Hematopoietic multipotent progenitor cell treated with erythropoietin and hydrocortisone succinate and interleukin-3 and kit ligand, for 6 days (in vitro differentiated cells): Measurements from ENCODE around the gene SURF4.
A peak's percentile ranks its signal among the peaks of the same experiment; 100 is the strongest.
"Not testable (repeated sequence)": the region's sequence is repeated elsewhere in the genome, so short reads cannot be mapped to it uniquely, and the experiment has no call there.

Experiments
- DNase-seq: peaks from one replicate; pipeline ENCODE4 v3.0.0-alpha.2; 2015

The SURF4 gene

DNA sequence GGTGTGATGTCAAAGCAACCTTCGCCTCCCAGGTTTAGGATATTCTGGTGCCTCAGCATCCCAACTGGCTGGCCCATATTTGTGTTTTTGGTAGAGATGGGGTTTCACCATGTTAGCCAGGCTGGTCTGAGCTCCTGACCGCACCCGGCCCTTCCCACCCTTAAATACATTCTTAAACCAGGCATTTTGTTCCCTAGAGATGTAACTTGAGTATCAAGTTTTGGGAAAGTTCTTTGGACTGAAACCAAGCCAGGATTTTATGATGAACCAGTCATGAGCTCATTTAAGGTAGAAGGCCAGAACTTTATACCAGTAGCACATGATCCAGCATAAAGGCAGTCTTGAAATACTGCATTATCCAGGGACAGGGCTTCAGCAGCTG is 24.3 kb downstream of the SURF4 start:
- DNase-seq = no peak

DNA sequence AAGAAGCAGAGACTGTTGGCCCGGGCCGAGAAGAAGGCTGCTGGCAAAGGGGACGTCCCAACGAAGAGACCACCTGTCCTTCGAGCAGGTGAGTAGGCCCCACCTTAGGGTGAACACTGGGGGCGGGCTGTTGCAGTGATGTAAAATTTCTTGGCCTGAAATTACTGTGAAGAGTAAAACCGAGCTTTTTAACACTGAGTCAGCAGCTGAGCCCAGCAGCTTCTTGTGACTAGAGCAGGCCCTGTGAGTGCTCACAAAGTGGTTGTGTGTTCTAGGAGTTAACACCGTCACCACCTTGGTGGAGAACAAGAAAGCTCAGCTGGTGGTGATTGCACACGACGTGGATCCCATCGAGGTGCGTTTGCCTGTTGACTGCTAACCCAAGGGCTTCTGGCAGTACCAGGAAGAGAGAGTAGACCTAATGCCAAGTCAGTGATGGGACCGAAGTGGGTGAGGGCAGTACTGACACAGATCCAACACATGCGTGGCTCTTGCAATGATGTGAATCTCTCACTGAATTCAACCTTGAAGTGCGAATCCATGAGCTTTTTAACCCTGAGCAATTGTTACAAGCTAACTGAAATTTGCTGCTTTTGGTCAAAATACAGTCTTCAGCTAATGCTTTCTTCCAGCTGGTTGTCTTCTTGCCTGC is 25.8 kb downstream of the SURF4 start:
- DNase-seq = no peak

DNA sequence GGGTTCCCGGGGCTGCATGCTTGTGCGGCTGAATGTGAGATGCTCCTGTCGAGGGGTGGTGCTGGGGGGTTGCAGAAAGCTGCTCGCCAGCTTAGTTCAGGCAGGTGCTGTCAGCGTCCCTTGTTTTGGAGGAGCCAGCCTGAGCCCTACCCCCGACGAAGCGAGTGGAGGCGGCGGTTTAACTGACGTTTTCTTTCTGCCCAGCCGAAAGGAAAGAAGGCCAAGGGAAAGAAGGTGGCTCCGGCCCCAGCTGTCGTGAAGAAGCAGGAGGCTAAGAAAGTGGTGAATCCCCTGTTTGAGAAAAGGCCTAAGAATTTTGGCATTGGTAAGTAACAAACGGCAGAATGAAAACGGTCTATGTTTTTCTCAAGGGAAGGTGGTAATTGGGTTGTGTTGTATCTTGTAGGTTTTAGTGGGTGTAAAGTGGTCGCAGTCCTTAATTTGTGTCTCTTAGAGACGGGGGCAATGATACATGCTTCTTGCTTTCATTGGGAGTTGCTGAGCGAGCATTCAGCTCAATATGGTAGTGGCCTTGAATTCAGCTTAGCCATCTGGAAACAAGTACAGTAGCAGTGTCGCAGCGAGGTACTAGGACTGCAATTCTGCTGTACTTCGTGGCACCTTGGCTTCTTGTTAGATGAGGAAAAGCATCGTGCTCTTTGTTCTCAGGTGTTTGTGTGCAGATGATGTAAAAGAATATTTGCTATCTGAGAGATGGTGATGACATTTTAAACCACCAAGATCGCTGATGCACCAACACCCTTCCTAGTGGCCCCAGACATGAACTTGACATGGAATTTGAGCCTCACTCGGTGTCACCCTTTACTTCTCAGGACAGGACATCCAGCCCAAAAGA is 26.9 kb downstream of the SURF4 start:
- DNase-seq = no peak

DNA sequence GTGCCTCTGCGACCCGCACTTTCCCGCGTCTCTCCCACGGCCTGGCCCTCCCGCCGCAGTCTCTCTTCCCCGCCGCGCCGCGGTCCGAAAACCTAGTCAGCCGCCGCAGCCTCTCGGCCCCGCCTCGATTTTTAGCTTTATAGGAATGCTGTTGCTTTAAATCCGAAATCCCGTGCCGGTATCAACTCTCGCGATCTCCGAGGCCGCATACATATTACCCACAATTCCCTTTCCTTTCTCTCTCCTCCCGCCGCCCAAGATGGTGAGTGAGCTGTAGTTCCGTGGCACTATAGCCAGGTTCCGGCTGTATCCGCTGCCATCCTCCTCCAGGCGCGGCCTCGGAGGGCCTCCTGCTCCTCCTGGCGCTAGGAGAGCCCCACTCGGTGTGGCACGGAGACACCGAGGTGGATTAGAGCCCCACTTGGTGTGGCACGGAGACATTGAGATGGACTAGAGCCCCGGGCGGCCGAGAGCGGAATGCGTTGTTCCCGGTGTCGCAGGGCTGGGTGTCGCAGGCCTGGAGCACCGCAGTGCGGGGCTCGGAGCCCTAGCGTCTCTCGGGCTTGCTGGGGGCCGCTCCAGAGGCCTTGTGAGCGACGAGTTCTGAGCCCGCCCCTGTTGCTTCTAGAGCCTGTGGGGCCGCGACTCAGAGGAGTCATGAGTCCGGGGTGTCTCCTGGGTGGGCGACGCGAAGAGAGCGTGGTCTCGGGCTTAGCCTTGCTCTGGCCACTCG is 27.7 kb downstream of the SURF4 start, which contains the start of the genes MED22 and RPL7A:
Gene MED22 (minus strand): TSS at position 147 of the 733 bp plus-strand sequence. CDS start 1,469 bp downstream, outside the sequence.
Gene RPL7A (plus strand): TSS at position 234 of the 733 bp plus-strand sequence. CDS start 26 bp downstream, at position 260.
- DNase-seq = peak; percentile 98

- DNase-seq = peak; percentile 58
These were observed 28.3 kb downstream of the SURF4 start for GRCh38 chr9:133347515-133347984.

DNA sequence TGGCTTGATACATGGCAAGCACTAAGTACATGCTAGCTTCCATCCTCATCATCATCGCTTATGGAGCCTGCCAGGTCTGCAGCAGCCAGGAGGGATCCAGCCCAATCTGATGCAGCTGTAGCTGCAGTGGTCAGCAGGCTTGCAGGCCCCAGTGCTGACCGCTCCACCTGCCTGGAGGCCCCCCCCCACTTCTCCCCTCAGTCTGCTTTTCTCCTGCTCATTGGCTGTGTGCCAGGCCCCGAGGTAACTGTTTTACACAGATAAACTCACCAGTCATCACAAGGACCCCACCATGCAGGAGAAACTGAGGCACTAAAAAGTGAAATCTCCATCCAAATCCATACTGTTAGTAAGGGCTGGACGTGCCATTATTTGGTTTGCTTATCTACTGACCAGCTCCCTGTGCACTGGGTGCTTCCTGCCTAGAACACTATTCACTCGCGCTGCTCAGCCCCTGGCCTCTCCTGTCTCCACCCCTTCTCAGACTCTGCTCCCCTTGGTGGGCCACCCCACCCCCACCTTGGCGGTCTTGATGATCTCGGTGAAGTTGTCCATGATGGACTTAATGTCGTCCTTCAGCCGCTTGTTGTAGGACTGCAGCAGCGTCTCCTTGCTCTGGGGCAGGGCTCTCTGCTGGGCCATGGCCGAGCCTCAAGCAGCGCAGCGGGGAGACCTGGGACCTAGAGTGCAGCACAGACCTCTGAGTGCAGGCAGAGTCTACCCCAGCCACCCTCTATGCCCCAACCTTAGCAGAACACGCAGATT is 29.7 kb downstream of the SURF4 start:
- DNase-seq = no peak

- DNase-seq = no peak
These were observed 30.3 kb downstream of the SURF4 start for GRCh38 chr9:133345596-133345995.

DNA sequence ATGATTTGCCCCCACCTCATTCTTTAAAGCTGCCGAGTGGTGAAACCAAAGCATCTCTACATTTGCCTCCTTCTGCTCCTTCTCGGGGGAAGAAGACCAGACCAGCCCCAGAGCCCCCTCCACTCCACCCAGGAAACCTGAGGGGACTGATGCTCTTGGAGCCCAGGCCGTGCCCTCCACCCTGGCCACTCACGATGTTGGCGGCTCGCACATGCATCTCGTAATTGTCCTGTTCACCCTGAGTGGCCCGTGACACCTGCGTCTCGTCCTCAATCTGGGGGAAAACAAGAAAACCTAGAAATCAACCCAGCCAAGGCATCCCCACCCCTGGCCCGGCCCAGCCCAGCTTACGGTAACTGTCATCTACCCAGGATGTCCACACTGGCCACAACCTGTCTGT is 30.9 kb downstream of the SURF4 start:
- no peak for DNase-seq

DNA sequence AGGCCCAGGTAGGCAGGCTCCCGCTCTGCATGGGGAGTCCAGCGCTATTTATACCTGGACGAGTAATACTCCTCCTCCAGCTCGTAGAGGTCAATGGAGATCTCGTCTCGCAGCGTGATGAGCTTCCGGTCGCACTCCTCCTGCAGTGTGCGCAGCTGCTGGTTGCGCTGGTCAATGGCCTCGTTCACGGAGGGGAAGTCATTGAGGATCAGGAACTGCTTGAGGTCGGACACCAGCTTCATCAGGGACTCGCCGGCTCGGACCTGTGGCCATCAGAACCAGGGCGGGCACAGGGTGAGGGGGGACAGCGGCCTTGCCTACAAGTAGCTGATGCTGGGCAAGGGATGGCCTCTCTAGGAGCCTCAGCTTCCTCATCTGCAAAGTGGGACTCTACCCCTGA is 31.8 kb downstream of the SURF4 start:
- no peak for DNase-seq

- peak; percentile 45 for DNase-seq
These were observed 33.3 kb downstream of the SURF4 start for GRCh38 chr9:133342570-133342969.

DNA sequence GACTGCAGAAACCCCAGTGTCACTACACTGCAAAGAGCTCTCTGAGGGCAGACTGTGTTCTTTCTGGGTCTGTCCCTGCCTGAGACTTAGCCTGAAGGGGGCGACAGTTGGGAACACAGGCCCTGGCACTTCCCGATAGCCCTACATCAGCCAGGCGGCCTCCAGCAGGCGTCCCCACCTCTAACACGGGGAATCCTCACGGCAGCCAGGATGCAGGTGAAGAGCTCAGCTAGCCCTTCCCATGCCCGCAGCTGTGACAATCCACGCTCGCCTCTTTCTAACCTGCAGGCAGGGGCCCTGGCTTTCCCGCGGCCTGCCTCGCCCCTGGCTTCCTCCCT is 33.8 kb downstream of the SURF4 start:
- DNase-seq = no peak

GRCh38 chr9:133341369-133342068 is 34.3 kb downstream of the SURF4 start:
- DNase-seq = peak; percentile 79

- DNase-seq = no peak
These were observed 34.9 kb downstream of the SURF4 start for GRCh38 chr9:133340916-133341315.

DNA sequence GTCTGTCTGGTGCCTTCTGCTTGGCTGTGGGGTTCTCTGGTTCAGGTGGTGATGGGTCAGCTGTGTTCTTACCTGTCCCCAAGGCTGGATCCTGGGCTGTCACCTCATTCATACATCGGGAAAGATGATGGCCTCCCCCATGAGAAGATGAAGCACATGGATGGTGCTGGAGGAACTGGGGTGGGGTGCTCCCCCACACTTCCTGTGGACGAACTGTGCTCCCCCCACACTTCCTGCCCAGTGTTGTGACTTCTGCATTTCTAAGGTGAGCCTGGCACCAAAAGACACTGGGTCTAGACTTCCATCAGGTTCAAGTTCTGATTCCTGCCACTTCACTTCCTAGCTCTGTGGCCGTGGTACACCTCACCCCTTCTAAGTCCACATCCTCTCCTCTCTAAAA is 35.6 kb downstream of the SURF4 start:
- peak; percentile 65 for DNase-seq

DNA sequence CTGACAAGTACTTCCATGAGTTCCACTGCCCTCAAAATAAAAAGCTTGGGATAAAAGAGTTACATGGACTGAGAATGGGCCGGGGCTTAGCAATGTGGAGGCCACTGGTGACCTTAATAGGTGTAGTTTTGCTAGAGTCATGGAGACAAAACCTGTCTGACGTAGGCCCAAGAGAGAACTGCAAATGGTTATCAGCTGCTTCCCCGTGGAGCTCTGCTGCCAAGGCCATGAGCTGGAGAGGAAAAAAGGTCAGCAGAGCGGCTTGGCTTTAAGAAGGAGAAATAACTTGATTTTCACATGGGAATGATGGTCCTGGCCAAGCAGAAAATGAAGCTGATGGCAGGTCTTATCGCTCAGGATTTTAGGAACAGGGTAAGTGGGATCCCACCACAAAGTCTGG is 36.2 kb downstream of the SURF4 start:
- DNase-seq = no peak

- DNase-seq = peak; percentile 96
These were observed 39.7 kb downstream of the SURF4 start, which contains the start of gene SURF6 for GRCh38 chr9:133335924-133336811. Gene SURF6, minus strand, starts transcription at chr9:133336188. Its CDS starts 56 bp downstream, at chr9:133336132.

- DNase-seq = not testable (repeated sequence)
These were observed 41.0 kb downstream of the SURF4 start for GRCh38 chr9:133334888-133335287.

DNA sequence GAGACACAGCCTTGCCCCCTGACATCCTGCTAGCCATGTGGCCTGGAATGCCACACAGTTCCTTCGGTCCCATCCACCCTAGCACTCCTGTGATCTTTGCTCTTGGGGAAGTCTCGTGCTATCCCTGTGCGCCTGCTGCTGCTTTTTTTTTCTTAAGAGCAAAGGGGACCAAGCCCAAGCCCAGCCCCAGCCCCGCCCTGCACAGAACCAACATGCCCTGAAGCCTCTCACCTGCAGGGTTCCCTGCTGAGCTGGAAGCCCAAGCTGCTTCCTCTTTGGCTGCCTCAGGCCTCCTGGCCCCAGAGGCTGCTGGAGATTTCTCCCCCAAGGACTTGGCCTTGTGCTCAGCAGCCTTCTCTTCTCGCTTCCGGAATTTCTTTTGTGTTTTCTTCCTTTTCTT is 41.7 kb downstream of the SURF4 start:
- DNase-seq = peak; percentile 44

DNA sequence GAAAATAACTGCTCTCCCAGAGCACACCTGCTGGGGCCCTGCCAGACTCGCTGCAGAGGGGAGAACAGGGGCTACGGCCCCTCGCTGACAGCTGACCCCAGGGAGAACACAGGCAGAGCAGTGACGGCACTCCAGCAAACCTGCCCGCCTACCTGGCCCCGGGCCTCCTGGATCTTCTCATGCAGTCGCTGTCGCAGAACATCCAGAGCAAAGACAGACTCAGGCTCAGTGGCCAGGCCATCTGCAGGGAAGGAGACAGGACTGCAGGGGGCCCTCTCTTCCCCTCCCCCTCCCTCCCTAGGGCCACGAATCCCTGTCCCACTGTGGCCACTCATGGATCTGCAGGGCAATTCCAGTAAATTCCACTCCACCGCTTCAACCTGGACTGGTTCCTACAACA is 42.3 kb downstream of the SURF4 start:
- no peak for DNase-seq

GRCh38 chr9:133333011-133333410 is 42.8 kb downstream of the SURF4 start:
- DNase-seq = no peak

- DNase-seq = no peak
These were observed 43.5 kb downstream of the SURF4 start for GRCh38 chr9:133332381-133332730.
